ENCODE results near the gene PIK3R5.
A peak's percentile ranks its signal among the peaks of the same experiment; 100 is the strongest.

The PIK3R5 gene

DNA sequence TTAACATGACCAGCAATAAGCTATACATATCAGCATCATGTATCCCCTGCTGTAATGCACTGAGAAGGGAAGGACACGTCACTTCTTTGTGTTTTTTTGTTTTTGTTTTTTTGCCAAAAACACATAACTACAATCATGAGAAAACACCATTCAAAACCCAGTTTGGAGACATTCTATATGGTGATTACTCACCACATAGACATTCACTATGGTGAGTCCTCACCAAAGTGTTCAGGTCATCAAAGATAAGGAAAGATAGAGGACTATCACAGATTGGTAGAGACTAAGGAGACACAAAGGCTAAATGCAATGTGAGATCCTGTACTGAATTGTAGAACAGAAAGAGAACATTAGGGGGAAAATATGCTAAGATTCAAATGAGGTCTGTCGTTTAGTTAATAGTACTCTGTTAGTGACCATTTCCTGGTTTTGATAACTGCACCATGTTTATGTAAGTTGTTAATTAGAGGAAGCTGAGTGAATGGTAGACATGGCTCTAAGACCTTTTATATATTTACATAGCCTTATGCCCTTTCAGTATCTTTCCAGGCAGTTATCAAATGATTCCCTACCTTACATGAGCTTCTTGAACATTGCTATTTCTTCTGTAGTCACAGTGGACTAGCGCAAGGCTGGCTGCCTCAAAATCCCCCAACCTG lies 46.6 kb downstream of the PIK3R5 start:
- DNase-seq = no peak

DNA sequence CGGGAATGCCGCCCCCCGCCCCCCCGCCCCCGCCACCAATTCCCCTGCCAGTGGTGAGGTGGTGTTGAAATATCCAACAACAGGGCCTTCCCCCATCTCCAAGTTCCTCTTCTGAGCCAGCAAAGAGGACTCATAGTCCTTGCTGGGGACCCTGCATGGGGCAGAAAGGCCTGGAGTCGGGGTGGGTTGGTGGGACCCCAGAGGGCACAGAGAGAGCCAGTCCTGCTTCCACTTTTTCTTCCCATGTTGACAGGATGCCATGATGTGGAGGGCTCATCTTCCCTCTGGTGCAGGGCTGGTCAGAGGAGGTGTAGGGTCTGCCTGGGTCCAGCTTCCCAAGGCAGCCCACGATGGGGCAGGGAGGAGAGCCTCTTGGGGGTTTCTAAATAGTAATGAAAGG lies 49.0 kb downstream of the PIK3R5 start:
- no peak for DNase-seq

DNA sequence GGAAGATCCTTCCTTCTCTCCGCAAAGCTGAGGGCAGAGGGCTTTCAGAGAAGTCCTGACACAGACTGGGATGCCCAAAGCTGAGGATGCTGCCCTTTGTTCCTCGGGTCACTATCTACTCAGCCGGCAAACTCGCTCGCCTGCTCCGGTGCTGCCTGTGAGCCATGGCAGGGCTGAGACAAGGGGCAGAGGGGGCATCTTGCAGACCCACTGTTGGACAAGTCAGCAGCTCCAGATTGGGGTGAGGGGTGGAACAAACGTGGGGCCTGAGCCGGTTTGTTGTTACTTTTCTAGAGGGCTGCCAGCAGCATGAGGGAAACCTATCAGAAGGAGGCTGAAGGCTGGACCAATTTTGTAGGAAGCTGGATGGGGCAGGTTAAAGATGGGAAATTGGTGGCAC lies 51.0 kb downstream of the PIK3R5 start:
- no peak for DNase-seq

DNA sequence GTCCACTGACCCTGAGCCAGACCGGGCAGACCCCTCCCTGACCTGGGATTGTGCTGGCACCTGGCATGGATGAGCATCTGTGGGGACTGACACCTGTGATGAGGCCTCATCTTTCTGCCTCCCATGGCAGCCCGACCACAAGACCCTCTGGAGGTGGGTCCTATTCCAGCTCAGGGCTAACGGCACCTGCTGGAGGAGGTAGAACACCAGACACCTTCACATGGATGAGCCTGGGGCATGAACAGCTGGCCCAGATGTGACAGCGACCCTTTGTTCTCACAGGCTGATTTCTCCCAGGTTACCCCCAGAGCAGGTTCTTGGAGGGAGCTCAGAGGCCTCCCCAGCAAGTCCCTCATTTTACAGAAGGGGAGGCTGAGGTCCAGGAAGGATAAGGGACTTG lies 51.6 kb downstream of the PIK3R5 start:
- no peak for DNase-seq

DNA sequence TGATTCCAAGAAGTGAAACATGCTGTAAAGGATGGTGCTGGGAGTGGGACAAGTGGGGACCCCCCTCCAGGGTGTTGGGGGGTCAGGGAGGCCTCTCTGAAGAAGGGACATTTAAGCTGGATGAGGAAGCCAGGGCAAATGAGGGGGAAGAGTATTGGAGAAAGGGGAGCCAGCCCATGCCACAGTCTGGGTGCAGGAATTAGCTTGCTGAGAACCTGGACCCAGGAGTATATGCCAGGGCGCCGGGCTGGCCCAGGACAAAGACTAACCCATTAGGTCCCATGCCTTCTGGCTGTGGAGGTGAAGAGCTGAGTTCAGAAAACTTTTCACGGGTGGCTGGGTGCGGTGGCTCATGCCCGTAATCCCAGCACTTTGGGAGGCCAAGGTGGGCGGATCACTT lies 52.4 kb downstream of the PIK3R5 start:
- DNase-seq = no peak

DNA sequence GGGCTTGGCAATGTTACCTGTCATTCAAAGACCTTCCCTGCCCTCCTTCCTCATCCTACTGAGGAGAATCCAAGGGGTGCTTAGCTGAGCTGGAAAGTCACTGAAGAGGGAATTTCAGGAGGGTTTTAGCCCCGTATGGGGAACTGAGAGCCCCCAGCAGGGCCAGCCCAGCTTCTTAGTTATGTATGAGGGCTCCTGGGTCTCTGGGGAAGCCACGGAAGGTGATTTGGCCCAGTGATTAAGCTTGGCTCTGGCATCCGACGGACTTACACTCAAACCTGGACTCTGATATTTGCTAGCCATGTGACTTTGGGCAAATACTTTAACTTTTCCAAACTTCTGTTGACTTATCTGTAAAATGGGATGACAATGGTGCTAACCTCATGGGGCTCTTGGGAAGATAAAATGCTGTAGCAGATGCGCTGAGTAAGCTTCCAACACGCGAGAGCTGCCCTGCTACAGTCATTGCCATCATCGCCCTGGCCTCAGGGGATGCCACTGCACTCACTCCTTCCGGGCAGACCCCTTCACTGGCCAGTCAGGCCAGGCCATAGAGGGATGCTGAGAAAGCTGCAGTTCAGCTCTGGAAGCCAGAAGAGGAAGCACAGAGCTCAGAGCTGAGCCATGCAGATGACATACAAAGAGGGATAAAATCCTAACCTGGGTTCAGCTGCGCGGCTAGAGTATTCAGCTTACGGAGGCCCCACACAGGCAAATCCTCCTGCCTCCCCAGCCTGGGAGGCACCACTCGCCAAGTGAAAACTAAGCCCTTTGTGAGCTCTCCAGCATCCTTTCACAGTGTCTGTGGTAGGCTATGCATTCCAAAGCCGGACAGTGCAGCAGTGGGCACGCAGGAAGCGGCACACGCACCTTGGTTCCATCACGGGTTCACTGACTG lies 53.2 kb downstream of the PIK3R5 start:
- DNase-seq = no peak

DNA sequence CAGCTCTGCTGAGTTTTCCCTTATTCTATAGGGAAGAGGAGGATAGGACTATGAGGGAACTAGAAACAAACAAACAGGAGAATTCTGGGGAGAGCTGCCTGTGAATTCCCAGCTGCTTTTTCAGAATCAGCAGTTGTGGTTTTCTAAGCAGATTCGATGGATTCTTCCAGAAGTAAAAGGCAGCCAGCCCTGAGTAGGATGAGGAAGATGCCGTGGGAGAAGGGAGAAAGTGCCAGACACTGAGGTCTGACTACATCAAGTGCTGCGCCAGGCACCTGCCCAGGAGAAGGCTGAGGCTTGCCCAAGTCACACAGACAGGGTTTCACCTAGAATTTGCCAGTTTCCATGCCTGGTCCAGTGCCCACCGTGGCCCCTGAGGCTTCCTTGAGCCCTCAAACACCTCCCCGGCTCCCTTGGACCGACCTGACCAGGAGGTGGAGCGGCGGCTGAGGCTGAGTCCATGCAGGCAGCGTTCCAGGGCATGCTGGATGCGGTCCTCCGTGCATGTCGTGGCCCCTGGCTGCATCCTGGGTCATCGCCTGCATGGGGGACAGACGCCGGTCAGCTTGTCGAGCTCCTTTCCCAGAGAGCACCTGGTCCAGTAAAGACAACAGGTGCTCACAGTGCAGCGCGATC lies 54.4 kb downstream of the PIK3R5 start:
- no peak for DNase-seq

DNA sequence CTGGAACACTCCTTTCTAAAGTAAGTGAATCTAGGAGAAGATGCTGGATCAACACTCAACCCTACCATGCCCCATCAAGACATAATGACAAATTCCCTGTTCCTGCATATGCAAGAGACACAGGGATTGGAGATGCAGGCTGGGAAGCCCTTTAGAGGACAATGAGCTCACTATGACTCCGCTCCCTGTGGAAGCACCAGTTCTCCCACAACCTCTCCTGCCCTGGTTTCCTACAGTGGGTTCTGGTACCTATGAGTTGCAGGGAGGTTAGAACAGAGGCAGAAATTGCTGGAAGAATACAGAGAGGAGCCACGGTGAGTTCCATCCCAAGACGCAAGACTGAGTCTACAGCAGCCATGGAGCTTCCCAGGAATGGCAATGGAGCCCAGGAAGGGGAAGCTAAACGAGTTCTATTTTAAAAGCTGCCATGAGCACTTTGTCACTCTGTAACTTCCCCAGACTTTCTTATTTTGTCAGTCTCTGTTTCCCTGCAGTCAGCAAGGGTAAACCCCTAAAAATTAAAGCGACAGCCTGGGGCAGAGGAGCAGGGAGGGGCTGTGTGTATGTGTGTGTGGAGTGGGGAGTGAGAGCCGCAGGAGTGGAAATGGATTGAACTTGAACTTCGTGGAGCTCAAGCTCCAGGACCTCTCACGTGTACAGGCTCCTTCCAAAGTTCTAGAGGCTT lies 55.8 kb downstream of the PIK3R5 start:
- no peak for DNase-seq

DNA sequence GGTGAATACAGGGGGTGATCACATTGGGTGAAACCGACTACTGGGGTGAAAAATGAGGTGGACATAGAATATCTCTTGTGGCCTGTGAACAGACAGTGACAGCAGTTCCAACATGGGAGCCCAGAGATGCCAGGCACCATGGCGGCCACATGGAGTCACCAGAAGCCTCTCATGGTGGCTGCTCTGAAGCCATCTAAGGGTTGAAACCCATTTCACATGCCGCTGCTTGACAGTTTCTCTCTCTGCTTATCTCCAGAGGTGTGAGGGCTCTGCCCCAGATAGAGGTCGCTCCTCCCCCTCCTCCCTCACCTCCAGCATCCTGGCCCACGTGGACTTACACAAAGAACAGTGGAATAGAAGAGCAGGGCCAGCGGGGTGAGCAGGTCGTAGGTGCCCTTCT lies 60.2 kb downstream of the PIK3R5 start:
- no peak for DNase-seq

DNA sequence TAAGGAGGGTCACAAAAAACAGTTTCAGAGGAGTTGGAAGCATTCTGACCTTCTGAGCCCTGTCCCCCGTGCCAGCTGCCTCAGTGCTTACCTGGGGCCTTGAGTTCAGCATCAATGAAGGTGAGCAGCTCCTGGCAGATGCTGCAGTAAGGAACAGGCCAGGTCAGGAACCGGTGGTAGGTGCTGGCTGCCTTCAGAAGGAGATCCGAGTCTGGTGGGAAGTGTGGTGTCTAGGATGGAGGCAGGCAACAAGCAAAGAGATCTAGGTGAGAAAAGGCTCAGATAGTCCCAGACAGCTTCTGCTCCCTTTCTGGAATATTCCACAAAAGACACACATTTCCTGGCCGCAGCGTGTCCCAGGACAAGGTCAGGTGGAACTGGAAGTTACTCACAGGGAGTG lies 60.8 kb downstream of the PIK3R5 start:
- no peak for DNase-seq

DNA sequence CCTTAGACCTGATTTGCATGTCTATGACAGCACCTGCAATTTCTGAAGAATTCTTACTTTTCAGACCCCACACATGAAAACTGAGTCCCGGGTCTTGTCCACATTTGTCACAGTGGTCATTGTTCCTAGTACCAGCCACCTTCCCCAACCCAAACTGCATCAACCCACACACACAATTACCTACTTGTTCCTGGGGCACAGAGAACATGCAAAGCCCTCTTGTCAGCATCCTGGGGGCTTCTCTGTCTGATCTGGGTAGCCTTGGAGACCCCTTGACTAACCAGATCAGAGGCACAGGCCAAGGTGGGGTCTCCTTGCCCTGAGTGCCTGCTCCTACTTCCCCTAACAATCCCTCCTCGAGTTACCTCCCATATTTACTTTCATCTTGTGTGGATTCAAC lies 61.3 kb downstream of the PIK3R5 start:
- no peak for DNase-seq

DNA sequence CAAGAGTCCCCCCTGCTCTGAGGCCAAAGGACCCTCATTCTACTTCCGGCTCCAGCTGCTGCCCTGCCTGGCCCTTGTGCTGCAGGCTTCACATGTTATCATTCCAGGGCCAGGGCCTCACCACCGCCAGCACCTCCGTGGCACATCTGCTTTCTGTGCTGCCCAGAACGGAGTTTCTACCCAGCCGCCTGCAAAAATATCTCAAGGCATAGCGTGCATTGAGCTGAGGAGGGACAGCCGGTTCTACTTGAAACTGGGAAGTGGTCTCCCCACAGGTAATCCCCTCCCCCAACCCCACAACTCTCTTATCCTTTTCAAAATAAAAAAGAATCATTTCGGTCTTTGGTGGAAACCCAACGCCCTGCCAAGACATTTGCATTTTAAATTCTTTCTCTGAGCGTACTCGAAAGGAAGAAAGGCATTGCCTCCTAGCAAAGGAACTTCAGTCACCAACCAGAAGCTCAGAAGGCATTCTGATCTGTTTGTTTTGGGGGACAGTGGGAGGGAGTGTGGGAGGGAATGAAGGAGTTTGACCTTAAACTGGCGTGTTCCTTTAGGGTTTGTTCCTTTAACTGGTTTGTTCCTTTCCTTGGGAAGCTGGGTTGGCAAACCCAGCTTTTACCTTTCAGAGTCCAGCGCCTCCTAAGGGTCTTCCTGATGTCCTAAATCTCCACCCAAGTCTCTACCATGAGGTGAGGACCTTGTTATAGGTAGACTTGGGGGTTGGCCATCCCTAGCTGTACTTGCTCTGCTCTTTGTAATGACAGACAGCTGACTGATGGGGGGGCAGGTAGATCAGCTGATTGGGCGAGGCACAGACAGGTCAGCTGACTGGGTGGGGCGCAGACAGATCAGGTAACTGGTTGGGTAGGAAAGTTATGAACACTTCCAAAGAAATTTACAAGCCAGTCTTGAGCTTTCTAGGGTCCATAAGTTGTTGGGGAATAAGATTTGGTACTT lies 64.6 kb downstream of the PIK3R5 start:
- DNase-seq = no peak

DNA sequence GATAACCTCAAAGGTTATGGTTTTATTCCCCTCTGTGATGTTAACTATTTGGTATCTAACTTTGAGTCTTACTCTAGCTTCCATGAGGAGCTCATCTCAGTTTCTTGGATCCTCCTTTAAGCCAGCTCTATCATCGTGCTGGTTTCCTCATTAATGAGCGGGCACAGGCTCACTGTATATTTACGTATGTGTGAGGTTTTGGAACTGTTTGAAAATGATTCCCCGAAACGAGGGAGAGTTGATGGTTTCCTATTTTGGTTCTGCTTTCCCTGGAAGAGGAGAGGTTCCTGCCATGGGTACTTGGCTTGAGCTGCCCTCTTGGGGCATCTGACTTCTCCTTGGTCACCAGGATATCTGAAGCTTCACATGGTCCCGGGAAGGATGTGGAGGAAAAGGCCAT lies 65.3 kb downstream of the PIK3R5 start:
- DNase-seq = no peak

DNA sequence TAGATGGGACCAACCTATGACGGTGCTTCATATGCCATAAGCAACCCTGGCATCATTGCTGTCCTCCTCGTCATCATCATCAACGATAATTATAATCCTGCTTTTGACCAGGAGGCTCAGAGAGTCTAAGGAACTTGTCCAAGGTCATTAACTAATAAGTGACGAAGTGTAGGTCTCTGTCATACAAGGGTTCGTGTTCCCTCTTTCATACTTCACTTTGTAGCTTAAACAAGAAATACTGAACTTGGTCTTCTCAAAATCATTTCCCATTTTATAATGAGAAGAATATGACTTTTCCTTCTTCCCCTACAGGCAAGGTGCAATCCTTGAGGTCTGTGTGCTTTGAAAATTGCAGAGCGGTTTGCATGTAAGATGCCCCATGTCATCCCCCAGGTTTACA lies 66.9 kb downstream of the PIK3R5 start:
- no peak for DNase-seq

DNA sequence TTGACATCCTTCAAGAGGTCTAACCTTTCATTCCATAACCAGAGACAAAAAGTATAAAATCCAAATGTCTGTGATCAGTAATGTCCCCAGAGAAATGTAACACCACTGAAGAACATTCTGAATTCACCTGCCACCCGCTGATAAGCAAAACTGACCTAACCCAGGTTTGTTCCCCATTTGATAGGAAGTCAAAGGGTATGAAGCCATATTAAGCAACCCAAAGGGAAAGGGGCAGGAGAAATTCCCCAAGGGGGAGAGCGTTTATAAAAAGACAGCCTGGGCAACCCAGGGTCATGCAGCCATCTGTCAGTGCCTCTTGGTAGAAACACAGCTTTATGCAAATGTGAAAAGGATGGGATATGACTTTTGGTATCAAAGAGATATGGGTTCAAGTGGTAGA lies 67.4 kb downstream of the PIK3R5 start:
- DNase-seq = no peak

DNA sequence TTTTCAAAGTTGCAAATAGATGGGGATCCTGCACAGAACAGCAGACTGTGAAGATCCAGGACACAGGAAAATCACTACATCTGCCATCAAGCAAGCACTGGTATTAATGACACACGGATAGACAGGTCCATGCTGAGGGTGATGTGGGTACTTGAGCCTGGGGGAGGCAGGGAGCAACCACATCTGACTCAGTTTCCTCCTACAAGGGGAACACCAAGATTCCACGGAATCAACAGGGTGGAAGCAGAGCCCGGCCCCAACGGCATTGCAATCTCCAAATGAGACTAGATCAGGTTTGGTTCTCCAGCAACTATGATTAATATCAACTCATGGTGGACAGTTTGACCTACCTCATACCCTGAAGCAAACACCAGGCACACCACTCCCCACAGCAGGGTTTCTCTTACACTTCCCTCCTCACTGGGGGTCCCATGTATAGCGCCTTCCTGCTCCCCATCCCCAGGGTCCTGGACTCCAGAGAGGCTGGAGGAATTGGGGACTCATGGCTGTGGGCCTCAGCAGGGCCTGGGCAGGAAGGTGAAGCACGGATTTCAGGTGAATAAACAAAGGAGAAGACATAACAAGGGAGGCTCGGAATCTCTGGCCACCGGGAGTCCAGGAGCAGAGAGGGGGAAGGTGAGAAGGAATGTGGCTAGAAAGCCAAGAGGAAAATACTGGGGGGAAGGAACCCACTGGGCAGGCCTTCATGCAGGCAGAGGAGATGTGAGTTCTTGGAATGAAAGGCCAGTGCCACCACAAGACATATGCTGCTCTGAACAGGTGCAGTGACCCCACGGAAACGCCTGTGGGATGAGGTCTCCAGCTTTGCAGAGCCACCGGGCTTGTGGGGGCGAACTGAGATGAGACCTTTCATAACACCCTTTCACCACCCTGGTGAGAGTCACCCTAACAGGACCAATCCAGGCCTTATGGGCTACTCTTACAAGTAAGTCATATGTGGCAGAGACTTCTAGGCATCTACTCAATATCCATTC lies 68.6 kb downstream of the PIK3R5 start:
- no peak for DNase-seq

DNA sequence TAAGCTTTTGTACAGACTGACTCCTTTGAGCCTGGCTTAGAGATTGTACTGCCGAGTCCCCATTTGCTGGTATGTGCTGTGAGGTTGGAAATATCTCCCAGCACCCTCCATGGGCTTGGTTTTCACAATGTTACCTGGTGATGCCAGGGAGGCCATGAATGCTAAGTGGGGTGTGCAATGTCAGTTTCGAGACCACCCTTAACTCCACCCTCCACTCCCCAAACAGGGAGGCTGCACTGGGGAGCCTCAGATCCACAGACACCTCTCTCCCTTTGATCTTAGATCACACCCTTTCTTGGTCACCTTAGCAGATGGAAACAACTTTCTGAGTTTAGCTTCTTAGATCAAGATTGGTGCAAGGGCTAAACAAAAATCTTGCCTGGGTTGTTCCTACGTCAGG lies 69.4 kb downstream of the PIK3R5 start:
- DNase-seq = no peak

DNA sequence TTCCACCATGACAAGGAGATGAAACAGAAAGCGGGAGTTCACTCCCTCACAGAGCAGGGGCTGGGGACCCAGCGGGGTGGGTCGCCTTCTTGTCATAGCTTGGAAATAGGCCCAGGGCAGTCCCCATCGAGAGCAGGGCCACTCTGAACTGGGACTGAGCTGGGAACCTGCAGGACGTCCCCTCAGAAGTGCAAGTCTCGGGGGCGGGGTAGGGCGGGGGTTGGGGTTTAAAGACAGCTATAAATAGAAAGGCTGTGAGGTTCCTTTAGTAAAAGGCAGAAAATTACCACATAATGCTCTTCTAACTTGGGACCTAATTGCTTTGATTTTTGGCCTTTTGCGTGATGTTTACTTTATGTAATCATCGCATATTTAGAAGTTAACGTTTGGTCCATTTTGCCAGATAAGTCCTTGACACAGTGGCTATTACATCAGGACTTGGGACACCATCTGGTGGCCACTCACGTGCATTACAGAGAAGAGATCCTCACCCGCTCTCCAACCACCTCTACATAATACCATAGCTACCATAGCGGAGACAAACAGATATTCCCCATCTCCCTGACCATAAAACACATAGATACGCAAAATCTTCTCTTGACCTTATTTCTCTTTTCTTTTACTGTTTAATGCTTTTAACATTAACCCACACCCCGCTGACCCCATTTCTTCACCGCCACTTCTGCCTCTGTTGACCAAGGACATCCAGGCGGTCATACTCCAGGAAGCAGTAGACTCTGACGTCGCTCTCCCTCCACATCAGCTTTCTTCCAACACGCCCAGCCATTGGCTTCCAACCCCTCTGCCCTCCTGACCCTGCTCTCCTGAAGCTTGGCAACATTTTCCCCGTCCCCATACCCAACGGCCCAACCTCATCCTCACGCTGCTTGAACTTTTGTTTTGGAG lies 70.6 kb downstream of the PIK3R5 start:
- DNase-seq = peak; percentile 78

DNA sequence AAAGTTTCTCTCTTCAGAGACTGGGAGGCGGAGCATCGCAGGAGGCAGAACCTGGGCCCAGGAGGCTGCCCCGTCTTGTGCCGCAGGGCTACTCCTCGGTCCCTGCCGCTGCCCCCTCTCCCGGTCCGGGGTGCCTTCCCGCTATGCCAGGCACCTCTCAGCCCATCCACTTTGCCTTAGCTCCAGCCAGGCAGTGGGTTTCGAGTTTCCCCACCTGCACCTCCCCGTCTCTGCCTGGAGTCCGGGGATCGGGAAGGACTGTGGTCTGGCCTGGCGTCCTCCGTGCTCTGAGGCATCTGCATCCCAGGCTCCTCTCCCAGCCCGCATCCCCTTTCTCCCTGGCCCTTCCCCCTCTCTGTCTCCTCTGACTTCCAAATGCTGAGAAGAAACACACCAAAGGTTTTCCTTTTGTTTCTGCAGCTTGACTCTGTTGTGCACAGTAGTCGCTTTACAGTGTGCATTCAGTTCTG lies 71.3 kb downstream of the PIK3R5 start:
- no peak for DNase-seq
